Suprapubic skin (tissue), 4 donors: ENCODE measurements around the gene OR51G1. TPM values are rescaled to one million over a fixed set of nuclear protein-coding genes. Genes with fewer than 3 reads are reported as not detected.

Experiments used
- DNase-seq, 2 donors: peaks; one replicate each; pipeline ENCODE4 v3.0.0-alpha.2; 2019; ENCODE audit warnings: low spot score in 2 of 2
- H3K27ac ChIP-seq: fragments of 200-600 bp; sonication (generic); one replicate; pipeline ENCODE4 v1.5.1; 2019
- H3K27me3 ChIP-seq: fragments of 200-600 bp; sonication (generic); one replicate; pipeline ENCODE4 v1.5.1; 2019
- H3K36me3 ChIP-seq: fragments of 200-600 bp; sonication (generic); one replicate; pipeline ENCODE4 v1.5.1; 2019
- H3K4me1 ChIP-seq: fragments of 200-600 bp; sonication (generic); one replicate; pipeline ENCODE4 v1.5.1; 2019
- H3K4me3 ChIP-seq: fragments of 200-600 bp; sonication (generic); one replicate; pipeline ENCODE4 v1.5.1; 2019; ENCODE audit warnings: mild to moderate bottlenecking
- H3K9me3 ChIP-seq: fragments of 200-600 bp; sonication (generic); one replicate; pipeline ENCODE4 v1.5.1; 2019
- CTCF ChIP-seq, 2 donors: fragments of 200-600 bp in 1 of 2; fragments of 450-650 bp in 1 of 2; sonication (generic) in 1 of 2; IDR thresholded peaks; one replicate each; pipeline ENCODE4 v1.5.1; 2016 to 2019; ENCODE audit warnings: antibody characterized with exemption in 2 of 2, mild to moderate bottlenecking in 1 of 2, moderate library complexity in 1 of 2
- EP300 ChIP-seq: sonication (generic); formaldehyde crosslinking; IDR thresholded peaks from one replicate; pipeline ENCODE4 v1.6.1; 2017; ENCODE audit warnings: antibody characterized with exemption
- POLR2A ChIP-seq, 2 donors: fragments of 450-650 bp; IDR thresholded peaks; one replicate each; pipeline ENCODE4 v1.6.1; 2017; ENCODE audit warnings: antibody characterized with exemption in 2 of 2, mild to moderate bottlenecking in 2 of 2, moderate library complexity in 2 of 2
- POLR2AphosphoS5 ChIP-seq, 3 donors: sonication (generic); formaldehyde crosslinking; IDR thresholded peaks; one replicate each; pipeline ENCODE4 v1.6.1; 2017; ENCODE audit warnings: antibody characterized with exemption in 3 of 3
- WGBS: methylation state at CpG from one replicate; pipeline ENCODE4 v1.1.5; 2018; 5-methylcytosine and 5-hydroxymethylcytosine counted together
- total RNA-seq, 4 donors: library from RNA; depleted of rRNA; stranded (reverse); fragments of >200 nt; gene quantifications; one replicate each; pipeline ENCODE4 v1.1.0, GENCODE V29; 2016

OR51G1 gene
- total RNA-seq, 4 donors from 2014 or later: not detected

GRCh38 chr11:4887591-4887990, 36.5 kb downstream of the OR51G1 start:
- Histone ChIP-seq H3K27ac (no peak overlapping the region), H3K4me1 (no peaks in the 10 kb centered on the region), H3K36me3 (no peaks in the 10 kb centered on the region), H3K27me3 (no peaks in the 10 kb centered on the region), H3K9me3 (no peaks in the 10 kb centered on the region), H3K4me3 (no peak overlapping the region)
- 0% methylated on average over 1 of the region's 1 CpG for WGBS
- TF ChIP-seq POLR2A (IDR thresholded peaks at IDR 0.05): no peak
- no peak for TF ChIP-seq CTCF (IDR thresholded peaks at IDR 0.05)
- no peak for TF ChIP-seq EP300
- no peak for TF ChIP-seq POLR2AphosphoS5 (IDR thresholded peaks at IDR 0.05)
- DNase-seq: no peak

- no peak for DNase-seq
- Histone ChIP-seq H3K36me3 (no peaks in the 10 kb centered on the region), H3K4me3 (no peak overlapping the region), H3K27me3 (no peaks in the 10 kb centered on the region), H3K27ac (no peak overlapping the region), H3K9me3 (no peaks in the 10 kb centered on the region), H3K4me1 (no peaks in the 10 kb centered on the region)
- no peak for TF ChIP-seq EP300
- no peak for TF ChIP-seq POLR2AphosphoS5 (IDR thresholded peaks at IDR 0.05)
- no peak for TF ChIP-seq POLR2A (IDR thresholded peaks at IDR 0.05)
- no peak for TF ChIP-seq CTCF (IDR thresholded peaks at IDR 0.05)
- WGBS: 73% methylated on average over 3 of the region's 3 CpGs
Observed at GRCh38 chr11:4886186-4886585, 38.0 kb downstream of the OR51G1 start.

GRCh38 chr11:4884361-4884760, 39.8 kb downstream of the OR51G1 start:
- TF ChIP-seq EP300 (no peak), POLR2AphosphoS5 (IDR thresholded peaks at IDR 0.05) (no peak), CTCF (IDR thresholded peaks at IDR 0.05) (no peak), POLR2A (IDR thresholded peaks at IDR 0.05) (no peak)
- H3K36me3 ChIP-seq: no peaks in the 10 kb centered on the region
- no peak overlapping the region for H3K27ac ChIP-seq
- H3K4me1 ChIP-seq: no peaks in the 10 kb centered on the region
- 54% methylated on average over 3 of the region's 3 CpGs for WGBS
- no peaks in the 10 kb centered on the region for H3K9me3 ChIP-seq
- H3K27me3 ChIP-seq: no peaks in the 10 kb centered on the region
- no peak overlapping the region for H3K4me3 ChIP-seq
- DNase-seq: no peak

- WGBS: 85% methylated on average over 5 of the region's 5 CpGs
- H3K9me3 ChIP-seq: no peaks in the 10 kb centered on the region
- DNase-seq: no peak
- no peaks in the 10 kb centered on the region for H3K4me1 ChIP-seq
- no peaks in the 10 kb centered on the region for H3K36me3 ChIP-seq
- no peak overlapping the region for H3K4me3 ChIP-seq
- H3K27ac ChIP-seq: no peak overlapping the region
- H3K27me3 ChIP-seq: no peaks in the 10 kb centered on the region
- no peak for TF ChIP-seq POLR2AphosphoS5 (IDR thresholded peaks at IDR 0.05)
- no peak for TF ChIP-seq CTCF (IDR thresholded peaks at IDR 0.05)
- no peak for TF ChIP-seq EP300
- TF ChIP-seq POLR2A (IDR thresholded peaks at IDR 0.05): no peak
Observed at GRCh38 chr11:4882543-4882942, 41.6 kb downstream of the OR51G1 start.

GRCh38 chr11:4881860-4882500, 42.2 kb downstream of the OR51G1 start, which contains the start of gene OR51T1:
Gene OR51T1, plus strand, starts transcription at chr11:4881900. Its CDS starts 0 bp downstream, at chr11:4881900.
- no peaks in the 10 kb centered on the region for H3K27me3 ChIP-seq
- H3K9me3 ChIP-seq: no peaks in the 10 kb centered on the region
- no peak within 1 kb of the TSS for H3K27ac ChIP-seq
- TF ChIP-seq EP300: no peak
- no peak for TF ChIP-seq CTCF (IDR thresholded peaks at IDR 0.05)
- TF ChIP-seq POLR2AphosphoS5 (IDR thresholded peaks at IDR 0.05): no peak
- TF ChIP-seq POLR2A (IDR thresholded peaks at IDR 0.05): no peak
- H3K4me3 ChIP-seq: no peak within 1 kb of the TSS
- H3K36me3 ChIP-seq: no peaks in the 10 kb centered on the region
- 81% methylated on average over 8 of the region's 8 CpGs for WGBS
- DNase-seq: no peak
- H3K4me1 ChIP-seq: no peaks in the 10 kb centered on the region
